GM18511 (cell line): ENCODE results near the gene PCDHGA2.
A peak's percentile ranks its signal among the peaks of the same experiment; 100 is the strongest.
"Not testable (repeated sequence)": the region's sequence is repeated elsewhere in the genome, so short reads cannot be mapped to it uniquely, and the experiment has no call there.

ENCODE experiments used
- ATAC-seq: cut with Tn5 transposase; IDR thresholded peaks from one replicate; pipeline ENCODE4 v1.9.1; 2021; ENCODE audit warnings: mild to moderate bottlenecking, moderate library complexity; ENCODE audit not compliant: unreplicated experiment

The PCDHGA2 gene

DNA sequence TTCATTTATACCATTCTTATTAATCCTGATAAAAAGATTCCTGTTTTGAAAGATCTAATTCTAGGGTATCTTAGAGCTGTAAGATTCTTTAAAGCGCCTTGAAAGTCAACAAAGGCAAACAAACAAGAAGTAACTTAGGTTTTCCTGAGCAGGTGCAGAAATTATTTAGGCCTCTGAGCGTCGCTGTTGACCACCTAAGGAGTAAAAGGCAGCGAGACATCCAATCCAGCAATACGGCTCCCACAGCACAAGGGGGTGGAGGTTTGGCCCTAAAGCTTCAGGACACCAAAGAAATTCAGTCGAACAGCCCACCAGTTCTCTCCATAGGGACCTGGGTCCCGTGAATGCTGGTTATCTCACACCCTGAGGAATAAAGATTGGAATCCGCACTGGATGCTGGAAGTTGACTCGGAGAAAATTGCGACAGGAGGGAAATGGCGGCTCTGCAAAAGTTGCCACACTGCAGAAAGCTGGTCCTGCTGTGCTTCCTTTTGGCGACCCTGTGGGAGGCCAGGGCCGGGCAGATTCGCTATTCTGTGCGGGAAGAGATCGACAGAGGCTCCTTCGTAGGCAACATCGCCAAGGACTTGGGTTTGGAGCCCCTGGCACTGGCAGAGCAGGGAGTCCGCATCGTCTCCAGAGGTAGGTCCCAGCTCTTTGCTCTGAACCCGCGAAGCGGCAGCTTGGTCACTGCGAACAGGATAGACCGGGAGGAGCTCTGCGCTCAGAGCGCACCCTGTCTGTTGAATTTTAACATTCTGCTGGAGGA lies at the start of gene PCDHGA2:
TSS of gene PCDHGA2 (plus strand) at position 223 of the 769 bp plus-strand sequence.
- no peak for ATAC-seq

DNA sequence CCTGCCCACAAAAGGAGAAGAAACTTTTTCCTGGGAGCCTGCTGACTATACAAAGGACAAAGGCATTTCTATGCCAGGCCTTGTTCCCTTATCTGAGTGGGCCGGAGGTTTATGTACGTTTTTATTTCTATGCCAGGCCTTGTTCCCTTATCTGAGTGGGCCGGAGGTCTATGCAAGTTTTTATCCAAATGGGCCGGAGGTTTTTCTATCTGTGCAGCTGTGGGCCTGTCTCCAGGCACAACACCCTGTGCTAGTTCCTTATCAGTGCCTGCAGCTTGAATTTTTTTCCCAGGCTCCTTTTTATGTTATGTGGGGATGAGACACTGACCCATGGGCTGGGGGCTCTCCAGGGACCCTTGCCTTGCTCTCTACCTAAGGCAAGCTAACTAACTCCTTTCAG lies 40.2 kb upstream of the PCDHGA2 start:
- no peak for ATAC-seq

DNA sequence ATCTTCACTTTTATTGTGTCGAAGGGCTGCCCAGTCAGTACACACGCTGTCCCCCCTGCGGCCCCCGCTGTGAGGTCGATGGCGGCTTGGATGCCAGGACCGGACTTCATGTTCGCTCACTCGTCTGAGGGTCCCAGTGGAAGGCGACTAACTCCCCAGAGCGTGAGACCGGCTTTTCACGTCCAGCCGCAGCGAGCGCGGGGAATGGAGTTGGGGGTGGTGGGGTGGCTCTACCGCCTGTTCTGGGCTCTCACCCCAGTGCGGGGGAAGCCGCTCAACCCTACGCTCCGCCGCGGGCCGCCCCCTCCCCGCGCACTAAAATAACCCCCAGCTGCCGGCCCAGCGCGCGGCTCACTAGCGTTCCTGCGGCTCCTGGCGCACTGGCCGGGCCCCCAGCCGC lies 34.8 kb upstream of the PCDHGA2 start, which contains the start of gene SLC25A2:
TSS of gene SLC25A2 (minus strand) at position 294 of the 400 bp plus-strand sequence. CDS start at position 110, 184 bp downstream.
- no peak for ATAC-seq

DNA sequence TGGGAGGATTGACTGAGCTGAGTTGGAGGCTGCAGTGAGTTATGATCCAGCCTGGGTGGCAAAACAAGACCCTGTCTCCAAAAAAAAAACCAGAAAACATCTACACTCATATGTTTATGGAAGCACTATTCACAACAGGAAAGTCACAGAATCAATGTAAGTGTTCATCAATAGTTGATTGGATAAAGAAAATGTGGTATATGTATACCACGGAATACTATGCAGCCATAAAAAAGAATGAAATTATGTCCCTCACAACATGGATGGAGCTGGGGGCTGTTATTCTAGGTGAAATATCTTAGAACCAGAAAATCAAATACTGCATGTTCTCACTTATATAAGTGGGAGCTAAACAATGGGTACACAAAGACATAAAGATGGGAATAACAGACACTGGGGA lies 31.9 kb upstream of the PCDHGA2 start:
- no peak for ATAC-seq

DNA sequence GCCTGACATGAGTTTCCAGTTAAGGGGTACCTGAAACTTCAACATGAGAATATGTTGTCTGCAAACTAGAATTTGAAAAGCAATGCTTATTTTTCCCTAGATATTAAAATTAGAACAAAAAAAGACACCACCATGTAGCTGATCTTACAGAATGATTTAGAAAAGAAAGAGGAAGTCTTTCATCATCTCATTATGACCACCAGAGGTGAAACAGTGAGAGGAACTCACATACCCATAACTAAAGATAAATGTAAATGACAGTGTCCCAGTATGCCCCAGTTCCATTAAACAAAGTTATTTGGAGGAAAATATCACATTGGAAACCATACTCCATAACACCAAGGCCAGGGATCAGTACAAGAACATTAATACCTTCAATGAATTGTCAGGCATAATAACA lies 24.8 kb upstream of the PCDHGA2 start:
- no peak for ATAC-seq

DNA sequence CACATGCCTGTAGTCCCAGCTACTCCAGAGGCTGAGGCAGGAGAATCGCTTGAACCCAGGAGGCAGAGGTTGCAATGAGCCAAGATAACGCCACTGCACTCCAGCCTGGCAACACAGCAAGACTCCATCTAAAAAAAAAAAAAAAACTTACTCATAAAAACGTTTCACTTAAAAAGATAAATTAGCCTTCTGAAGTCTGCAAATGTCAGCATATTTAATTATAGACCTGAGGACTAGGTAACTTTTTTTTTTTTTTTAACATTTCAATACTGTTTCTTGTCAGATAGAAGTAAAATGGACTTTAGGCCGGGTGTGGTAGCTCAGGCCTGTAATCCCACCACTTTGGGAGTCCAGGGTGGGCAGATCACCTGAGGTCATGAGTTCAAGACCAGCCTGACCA lies 21.6 kb upstream of the PCDHGA2 start:
- not testable (repeated sequence) for ATAC-seq

DNA sequence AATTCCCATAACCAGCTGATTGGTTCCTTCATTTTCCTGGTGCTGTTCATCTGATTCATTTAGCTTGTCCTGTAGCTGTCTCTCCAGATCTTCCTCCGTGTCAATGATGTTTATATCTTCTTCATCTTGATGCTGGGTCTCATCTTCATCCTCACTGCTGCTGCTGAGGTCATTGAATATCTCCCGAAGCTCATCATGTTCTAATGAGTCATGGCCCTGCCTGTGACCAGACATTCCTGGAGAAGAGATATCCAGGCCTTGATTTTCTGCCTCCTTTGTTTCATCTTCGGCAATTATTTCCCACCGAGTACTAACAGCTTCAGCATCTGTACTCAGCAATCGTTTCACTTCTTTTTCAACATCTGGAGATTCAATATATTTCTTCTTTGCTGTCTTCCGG lies 19.4 kb upstream of the PCDHGA2 start:
- ATAC-seq, result no peak

DNA sequence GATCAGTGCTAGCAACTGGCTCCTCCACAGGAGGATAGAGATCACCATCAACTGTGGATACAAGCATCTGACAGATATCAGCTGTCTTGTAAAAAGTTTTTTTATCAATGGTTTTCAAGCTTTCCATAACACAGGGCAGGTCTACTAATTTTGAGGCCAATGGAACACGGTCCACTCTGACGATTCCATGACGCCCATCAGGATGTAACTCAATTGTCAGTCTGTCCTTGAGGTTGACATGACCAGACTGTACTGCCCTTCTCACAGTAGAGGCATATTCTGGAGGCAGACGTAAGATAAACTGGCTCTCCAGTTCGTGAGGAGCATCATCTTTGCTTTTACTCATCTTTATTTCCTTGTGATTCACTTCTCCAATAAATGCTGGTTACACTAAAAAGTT lies 18.9 kb upstream of the PCDHGA2 start:
- no peak for ATAC-seq

DNA sequence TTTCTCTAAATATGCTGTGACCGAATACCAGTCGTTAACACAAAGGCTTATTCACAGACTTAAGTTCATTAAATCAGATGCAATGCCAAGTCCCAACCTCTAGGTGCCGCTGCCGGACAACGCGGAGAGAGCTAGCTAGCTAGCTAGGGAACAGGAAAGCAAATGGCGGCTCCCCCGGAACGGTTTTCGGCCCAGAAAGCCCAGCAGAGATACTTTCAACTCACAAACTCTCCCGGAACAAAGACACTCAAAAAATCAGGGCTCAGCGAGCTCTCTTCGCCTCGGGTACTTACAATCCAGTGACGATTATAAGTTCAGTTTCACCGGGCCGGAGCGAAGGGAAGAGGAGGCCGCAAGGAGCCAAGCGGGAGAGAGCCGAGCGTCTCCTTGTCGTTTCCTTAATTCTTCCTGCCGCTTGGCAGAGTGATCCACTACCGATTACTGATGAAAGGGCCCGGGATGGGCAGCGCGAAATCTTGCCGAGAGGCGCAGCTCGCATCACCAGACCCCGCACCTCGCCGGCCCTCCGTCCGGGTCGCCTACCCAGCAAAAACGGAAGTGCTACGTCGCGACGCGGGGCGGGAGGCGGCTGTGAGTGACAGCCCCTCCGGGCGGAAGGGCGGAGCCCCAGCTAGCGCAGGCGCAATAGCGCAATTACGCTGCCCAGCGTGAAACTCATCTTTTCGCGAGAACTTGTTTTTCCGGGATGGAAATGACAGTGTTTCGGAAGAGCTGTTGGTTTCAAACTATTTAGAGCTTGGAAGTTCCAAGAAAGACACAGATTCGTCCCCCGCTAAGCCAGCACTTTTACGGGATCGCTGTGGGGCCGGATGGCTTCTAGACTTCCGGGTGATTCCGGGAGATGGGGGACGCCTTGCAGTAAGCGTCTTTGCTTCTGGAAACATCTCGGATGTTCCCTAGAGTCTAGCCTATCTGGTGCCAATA lies 18.1 kb upstream of the PCDHGA2 start, which contains the start of gene TAF7:
TSS of gene TAF7 (minus strand) at position 560 of the 945 bp plus-strand sequence. CDS start 740 bp downstream, outside the sequence.
- ATAC-seq, result peak; percentile 96

DNA sequence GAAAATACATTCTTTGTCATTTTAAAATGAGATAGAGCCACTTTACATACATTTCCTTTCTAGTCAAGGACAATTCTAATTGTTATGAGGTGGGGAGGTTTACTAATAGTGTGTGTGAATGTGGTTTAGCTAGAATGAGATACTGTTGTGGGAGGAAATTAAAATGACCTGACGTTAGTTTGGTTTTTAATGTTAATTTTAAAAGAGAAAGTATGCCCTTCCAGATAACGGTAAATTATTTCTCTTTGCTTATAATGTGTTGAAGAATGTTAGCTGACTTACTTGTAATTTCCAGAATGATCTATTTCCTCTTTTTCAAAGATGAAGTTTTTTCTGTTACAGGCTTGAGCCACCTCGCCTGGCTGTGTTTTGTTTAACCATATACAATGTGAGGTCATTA lies 16.3 kb upstream of the PCDHGA2 start:
- no peak for ATAC-seq

DNA sequence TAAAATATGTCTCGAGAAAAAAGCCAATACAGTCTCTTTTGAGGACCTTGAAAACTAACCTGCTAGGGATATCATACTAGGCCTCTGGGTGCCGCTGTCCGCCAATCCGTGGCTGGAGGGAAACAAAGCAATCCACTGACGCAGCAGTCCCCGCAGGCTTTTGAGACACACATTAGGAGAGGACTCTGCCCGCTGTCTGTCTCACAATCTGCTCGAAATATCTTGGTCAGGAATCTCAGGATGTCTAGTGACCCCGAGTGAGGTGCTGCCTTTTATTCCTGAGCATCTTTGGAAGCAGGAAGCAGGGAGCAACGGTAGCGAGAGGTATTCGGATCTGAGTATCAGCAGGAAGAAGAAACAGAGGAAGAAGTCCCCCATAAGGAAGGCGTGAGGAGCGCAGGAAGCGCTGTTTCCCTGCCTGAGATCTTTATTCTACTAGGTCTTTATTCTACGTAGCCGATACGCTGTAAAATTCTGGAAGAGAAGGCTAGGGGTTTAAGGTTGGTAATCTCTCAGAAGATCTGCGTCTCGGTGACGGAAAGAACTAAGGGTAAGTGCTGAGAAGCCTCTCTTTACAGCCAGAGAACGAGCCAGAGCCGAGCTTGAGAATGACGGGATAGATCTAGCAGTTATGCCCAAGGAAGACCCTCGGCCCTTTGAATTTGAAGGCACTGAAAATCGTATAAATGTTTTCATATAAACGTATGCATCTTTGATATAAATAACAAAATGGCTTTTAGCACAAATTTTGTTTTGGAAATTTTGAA lies 12.3 kb upstream of the PCDHGA2 start:
- ATAC-seq, result peak; percentile 67

DNA sequence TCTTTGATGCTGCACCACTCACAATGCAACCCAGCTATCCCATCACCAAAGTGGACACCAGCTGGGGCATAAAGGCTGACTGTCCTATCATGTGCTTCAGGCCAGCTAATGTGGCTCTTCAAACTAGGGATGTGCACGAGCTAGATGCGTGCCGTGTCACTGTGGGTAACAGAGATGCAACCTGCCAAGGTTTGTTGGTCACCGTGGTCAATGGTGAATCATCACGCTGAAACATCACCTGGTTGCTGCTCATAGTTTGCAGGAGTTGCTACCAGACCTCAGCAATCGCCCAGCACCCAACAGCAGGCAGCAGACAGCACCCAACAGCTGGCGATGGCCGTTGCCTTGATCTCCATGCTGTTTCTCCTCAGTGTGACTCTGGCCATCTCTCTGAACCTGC lies 10.3 kb upstream of the PCDHGA2 start:
- no peak for ATAC-seq

DNA sequence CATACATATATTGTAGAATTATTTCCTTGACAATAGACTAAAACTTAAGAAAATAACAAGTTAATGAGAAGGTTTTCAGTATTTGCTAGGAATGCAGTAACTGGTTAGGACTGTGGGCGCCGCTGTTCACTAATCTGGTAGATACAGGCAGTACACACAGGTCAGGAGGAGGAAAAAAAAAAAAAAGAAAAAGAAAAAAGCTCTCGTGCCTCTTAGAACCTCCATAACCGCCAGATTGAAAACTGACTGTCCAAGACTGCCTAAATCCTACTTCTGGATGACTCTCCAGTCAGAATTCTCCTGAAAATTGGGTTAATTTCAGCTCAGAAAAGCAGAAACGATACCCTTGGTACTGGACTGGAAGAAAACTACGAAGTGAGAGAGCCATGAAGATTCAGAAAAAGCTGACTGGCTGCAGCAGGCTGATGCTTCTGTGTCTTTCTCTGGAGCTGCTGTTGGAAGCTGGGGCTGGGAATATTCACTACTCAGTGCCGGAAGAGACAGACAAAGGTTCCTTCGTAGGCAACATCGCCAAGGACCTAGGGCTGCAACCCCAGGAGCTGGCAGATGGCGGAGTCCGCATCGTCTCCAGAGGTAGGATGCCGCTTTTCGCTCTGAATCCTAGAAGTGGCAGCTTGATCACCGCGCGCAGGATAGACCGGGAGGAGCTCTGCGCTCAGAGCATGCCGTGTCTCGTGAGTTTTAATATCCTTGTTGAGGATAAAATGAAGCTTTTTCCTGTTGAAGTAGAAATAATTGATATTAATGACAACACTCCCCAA lies 8.1 kb upstream of the PCDHGA2 start, which contains the start of gene PCDHGA1:
TSS of gene PCDHGA1 (plus strand) at position 216 of the 782 bp plus-strand sequence.
- no peak for ATAC-seq

DNA sequence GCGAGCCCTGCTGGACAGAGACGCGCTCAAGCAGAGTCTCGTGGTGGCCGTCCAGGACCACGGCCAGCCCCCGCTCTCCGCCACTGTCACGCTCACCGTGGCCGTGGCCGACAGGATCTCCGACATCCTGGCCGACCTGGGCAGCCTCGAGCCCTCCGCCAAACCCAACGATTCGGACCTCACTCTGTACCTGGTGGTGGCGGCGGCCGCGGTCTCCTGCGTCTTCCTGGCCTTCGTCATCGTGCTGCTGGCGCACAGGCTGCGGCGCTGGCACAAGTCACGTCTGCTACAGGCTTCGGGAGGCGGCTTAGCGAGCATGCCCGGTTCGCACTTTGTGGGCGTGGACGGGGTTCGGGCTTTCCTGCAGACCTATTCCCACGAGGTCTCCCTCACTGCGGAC lies 6.0 kb upstream of the PCDHGA2 start:
- ATAC-seq, result not testable (repeated sequence)

DNA sequence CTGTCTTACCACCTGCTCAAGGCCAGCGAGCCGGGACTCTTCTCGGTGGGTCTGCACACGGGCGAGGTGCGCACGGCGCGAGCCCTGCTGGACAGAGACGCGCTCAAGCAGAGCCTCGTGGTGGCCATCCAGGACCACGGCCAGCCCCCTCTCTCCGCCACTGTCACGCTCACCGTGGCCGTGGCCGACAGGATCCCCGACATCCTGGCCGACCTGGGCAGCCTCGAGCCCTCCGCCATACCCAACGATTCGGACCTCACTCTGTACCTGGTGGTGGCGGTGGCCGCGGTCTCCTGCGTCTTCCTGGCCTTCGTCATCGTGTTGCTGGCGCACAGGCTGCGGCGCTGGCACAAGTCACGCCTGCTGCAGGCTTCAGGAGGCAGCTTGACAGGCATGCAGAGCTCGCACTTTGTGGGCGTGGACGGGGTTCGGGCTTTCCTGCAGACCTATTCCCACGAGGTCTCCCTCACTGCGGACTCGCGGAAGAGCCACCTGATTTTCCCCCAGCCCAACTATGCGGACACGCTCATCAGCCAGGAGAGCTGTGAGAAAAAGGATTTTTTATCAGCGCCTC lies 2.3 kb downstream of the PCDHGA2 start:
- ATAC-seq, result not testable (repeated sequence)

DNA sequence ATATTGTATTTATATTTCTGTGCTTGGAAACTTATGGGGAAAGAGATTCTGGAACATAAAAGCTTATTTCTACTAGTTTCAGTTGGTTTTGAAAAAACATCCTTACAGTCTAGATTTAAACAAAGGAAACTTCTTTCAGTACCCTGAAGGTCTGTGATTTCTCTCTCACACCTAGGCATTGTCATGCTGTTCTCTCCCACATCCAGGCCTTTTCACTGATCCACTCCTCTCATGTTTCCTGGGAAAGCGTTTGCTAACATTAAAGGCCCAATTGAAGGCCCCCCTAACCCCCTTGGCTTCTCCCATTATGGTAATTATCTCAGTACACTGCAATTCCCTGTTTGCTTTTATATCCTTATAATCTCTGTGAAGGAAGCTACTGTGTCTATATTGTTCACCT lies 4.2 kb downstream of the PCDHGA2 start:
- ATAC-seq, result no peak

DNA sequence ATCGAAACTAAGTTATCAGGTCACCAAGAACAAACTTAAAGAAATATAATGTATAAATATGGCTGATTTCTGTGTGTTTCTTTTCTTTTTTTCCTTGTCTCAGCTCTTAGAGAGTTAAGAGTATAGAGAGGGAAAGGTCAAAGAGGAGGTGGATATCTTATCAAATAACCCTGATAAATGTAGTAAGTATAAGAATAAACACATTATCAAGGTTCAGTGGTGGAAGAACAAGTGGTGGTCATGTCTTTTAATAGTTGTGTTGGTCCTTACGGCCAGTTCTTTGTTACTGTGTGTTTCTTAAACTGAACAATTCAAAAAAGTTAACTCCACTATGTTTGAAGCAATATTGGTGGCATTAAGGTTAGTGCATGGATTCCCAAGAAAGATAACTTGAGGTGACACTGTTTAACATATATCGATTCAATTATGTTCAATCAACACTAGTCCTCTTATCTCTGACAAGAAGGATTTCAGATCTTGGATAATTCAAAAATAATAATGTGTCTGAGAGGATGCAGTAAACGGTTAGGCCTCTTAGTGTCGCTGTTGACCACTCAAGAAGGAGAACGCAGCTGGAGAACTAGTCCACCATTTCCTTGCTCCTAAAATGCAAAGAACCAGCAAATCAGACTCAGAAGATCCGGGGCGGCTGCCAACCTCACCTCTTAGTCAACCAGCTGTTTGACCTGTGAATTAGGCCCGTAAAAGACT lies 4.8 kb downstream of the PCDHGA2 start, which contains the start of gene PCDHGA3:
TSS of gene PCDHGA3 (plus strand) at position 588 of the 711 bp plus-strand sequence. CDS start 205 bp downstream, outside the sequence.
- no peak for ATAC-seq

DNA sequence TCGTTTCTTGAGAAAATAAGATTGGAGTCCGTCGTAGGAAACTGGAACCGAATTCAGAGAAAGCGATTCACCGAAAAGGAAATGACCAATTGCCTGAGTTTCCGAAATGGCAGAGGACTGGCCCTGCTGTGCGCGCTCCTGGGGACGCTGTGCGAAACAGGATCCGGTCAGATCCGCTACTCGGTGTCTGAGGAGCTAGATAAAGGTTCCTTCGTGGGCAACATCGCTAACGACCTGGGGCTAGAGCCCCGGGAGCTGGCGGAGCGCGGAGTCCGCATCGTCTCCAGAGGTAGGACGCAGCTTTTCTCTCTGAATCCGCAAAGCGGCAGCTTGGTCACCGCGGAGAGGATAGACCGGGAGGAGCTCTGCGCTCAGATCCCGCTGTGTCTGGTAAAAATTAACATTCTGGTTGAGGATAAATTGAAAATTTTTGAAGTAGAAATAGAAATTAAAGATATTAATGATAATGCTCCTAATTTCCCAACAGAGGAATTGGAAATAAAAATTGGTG lies 5.4 kb downstream of the PCDHGA2 start:
- no peak for ATAC-seq

DNA sequence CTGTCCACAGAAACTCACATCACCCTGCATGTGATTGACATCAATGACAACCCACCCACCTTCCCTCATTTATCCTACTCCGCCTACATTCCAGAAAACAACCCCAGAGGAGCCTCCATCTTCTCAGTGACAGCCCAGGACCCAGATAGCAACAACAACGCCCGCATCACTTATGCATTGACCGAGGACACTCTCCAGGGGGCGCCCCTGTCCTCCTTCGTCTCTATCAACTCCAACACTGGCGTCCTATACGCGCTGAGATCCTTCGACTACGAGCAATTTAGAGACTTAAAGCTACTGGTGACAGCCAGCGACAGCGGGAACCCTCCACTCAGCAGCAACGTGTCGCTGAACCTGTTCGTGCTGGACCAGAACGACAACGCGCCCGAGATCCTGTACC lies 6.8 kb downstream of the PCDHGA2 start:
- no peak for ATAC-seq
